ENCODE results near the gene CPVL. TPM values are rescaled to one million over a fixed set of nuclear protein-coding genes. Genes with fewer than 3 reads are reported as not detected.

Gene CPVL
- total RNA-seq, 1 experiment from 2014 or later: 10.3 TPM

DNA sequence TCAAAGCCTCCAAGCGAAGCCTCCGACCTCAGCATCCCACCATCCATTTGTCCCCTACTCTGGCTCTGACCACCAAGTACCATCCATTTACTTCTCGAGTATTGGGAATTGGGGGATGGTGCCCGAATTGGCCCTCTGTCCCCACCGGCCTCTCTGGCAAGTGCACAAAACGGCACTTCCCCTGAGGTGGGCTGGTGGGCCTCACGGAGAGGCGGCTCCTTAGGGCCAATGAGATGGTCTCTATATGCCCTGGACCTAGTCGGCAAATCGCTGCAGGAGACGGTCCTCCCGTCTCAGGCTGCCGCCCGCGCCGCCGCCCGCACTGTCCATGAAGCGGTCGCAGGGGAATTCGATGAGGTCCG, 191.0 kb downstream of the CPVL start (continued):
- TF ChIP-seq, protein P1, sequence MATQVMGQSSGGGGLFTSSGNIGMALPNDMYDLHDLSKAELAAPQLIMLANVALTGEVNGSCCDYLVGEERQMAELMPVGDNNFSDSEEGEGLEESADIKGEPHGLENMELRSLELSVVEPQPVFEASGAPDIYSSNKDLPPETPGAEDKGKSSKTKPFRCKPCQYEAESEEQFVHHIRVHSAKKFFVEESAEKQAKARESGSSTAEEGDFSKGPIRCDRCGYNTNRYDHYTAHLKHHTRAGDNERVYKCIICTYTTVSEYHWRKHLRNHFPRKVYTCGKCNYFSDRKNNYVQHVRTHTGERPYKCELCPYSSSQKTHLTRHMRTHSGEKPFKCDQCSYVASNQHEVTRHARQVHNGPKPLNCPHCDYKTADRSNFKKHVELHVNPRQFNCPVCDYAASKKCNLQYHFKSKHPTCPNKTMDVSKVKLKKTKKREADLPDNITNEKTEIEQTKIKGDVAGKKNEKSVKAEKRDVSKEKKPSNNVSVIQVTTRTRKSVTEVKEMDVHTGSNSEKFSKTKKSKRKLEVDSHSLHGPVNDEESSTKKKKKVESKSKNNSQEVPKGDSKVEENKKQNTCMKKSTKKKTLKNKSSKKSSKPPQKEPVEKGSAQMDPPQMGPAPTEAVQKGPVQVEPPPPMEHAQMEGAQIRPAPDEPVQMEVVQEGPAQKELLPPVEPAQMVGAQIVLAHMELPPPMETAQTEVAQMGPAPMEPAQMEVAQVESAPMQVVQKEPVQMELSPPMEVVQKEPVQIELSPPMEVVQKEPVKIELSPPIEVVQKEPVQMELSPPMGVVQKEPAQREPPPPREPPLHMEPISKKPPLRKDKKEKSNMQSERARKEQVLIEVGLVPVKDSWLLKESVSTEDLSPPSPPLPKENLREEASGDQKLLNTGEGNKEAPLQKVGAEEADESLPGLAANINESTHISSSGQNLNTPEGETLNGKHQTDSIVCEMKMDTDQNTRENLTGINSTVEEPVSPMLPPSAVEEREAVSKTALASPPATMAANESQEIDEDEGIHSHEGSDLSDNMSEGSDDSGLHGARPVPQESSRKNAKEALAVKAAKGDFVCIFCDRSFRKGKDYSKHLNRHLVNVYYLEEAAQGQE (IDR thresholded peaks at IDR 0.05; ENCODE audit: low read depth): no peak
- TF ChIP-seq, protein P2, sequence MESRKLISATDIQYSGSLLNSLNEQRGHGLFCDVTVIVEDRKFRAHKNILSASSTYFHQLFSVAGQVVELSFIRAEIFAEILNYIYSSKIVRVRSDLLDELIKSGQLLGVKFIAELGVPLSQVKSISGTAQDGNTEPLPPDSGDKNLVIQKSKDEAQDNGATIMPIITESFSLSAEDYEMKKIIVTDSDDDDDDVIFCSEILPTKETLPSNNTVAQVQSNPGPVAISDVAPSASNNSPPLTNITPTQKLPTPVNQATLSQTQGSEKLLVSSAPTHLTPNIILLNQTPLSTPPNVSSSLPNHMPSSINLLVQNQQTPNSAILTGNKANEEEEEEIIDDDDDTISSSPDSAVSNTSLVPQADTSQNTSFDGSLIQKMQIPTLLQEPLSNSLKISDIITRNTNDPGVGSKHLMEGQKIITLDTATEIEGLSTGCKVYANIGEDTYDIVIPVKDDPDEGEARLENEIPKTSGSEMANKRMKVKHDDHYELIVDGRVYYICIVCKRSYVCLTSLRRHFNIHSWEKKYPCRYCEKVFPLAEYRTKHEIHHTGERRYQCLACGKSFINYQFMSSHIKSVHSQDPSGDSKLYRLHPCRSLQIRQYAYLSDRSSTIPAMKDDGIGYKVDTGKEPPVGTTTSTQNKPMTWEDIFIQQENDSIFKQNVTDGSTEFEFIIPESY (IDR thresholded peaks at IDR 0.05; ENCODE audit: extremely low read depth, insufficient replicate concordance, low read length): no peak
- TF ChIP-seq EZH2 (IDR thresholded peaks at IDR 0.05): no peak
- TF ChIP-seq ZNF274 (IDR thresholded peaks at IDR 0.05; ENCODE audit: low read depth, low read length): no peak

DNA sequence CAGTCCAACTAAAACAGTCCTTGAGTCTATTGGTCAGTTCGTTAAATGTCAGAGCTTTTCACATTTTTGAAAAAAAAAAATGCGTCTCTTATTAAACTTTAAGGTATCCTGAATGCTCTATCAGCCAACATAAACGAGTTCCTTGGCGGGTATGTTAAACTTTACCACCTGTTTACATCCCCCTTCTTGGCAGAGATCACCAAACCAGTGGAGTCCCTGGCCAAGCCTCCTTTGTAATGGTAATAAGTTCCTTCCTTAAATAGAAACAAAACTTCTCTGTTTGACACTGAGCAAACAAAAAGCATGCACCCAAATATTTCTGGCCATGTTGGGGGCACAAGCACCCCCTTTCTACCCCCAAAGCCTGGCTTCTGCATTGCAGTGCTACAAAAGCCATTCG, 191.4 kb downstream of the CPVL start:
- Histone ChIP-seq H3K79me2 (ENCODE audit: insufficient read depth, low read length) (no peaks in the 10 kb centered on the region), H2AFZ (ENCODE audit: low read depth, low read length, poor library complexity, severe bottlenecking) (no peak overlapping the region), H3K27ac (ENCODE audit: low read depth, low read length) (no peak overlapping the region), H3K9ac (ENCODE audit: low read length) (no peak overlapping the region), H3K4me1 (ENCODE audit: control insufficient read depth in 1 of 2, insufficient read depth in 2 of 2, low read length in 2 of 2) (no peaks in the 10 kb centered on the region), H3K9me2 (ENCODE audit: insufficient read depth) (no peaks in the 10 kb centered on the region), H3K27me3 (ENCODE audit: insufficient read depth, low read length) (no peaks in the 10 kb centered on the region), H4K20me1 (ENCODE audit: insufficient read depth) (no peaks in the 10 kb centered on the region), H3K36me3 (ENCODE audit: control insufficient read depth in 1 of 2, insufficient read depth in 2 of 2, low read length in 2 of 2) (no peaks in the 10 kb centered on the region), H3K9me3 (ENCODE audit: control insufficient read depth in 1 of 2, insufficient read depth in 1 of 2, low read depth in 1 of 2, low read length in 2 of 2) (no peaks in the 10 kb centered on the region), H3K4me3 (replicated peaks in 1 of 2; ENCODE audit: low read depth in 1 of 2, low read length in 2 of 2) (no peak overlapping the region), H3K4me2 (ENCODE audit: low read length) (no peak overlapping the region)
- no TSS peak for BruUV-seq (replicated peaks)
- ChIA-PET POLR2A (no interaction called here), CTCF (no interaction called here), RAD21 (ENCODE audit: low non-redundant PET in 1 of 2, low total read pairs in 2 of 2, uncharacterized antibody in 2 of 2, unreplicated experiment in 2 of 2) (no interaction called here)
- ATAC-seq (no peak), DNase-seq (ENCODE audit: low read depth, low spot score) (no peak)
- intact Hi-C loops (cut with micrococcal nuclease): no loop called here
- no peak for TF ChIP-seq ZNF274 (IDR thresholded peaks at IDR 0.05; ENCODE audit: low read depth, low read length)
- TF ChIP-seq ELF1 (IDR thresholded peaks at IDR 0.05; ENCODE audit: borderline replicate concordance, low read depth): no peak
- TF ChIP-seq SRF (IDR thresholded peaks at IDR 0.05; ENCODE audit: low read depth): no peak
- no peak for TF ChIP-seq RAD21 (IDR thresholded peaks at IDR 0.05; ENCODE audit: low read depth)
- TF ChIP-seq, protein P1 (IDR thresholded peaks at IDR 0.05; ENCODE audit: low read depth): no peak
- no peak for TF ChIP-seq POLR2AphosphoS5 (IDR thresholded peaks at IDR 0.05; ENCODE audit: low read depth, low read length)
- TF ChIP-seq, protein P2 (IDR thresholded peaks at IDR 0.05; ENCODE audit: extremely low read depth, insufficient replicate concordance, low read length): no peak
- TF ChIP-seq POLR2A (IDR thresholded peaks at IDR 0.05; ENCODE audit: borderline replicate concordance, extremely low read depth, insufficient read depth, insufficient read length): no peak
- TF ChIP-seq, protein P3, sequence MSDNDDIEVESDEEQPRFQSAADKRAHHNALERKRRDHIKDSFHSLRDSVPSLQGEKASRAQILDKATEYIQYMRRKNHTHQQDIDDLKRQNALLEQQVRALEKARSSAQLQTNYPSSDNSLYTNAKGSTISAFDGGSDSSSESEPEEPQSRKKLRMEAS (IDR thresholded peaks at IDR 0.05): no peak
- TF ChIP-seq SP1 (IDR thresholded peaks at IDR 0.05; ENCODE audit: low read depth): no peak
- TF ChIP-seq TCF7L2 (IDR thresholded peaks at IDR 0.05; ENCODE audit: borderline replicate concordance, extremely low read depth, insufficient read depth, insufficient read length): no peak
- TF ChIP-seq EGR1 (IDR thresholded peaks at IDR 0.05; ENCODE audit: low read depth): no peak
- TF ChIP-seq EZH2 (IDR thresholded peaks at IDR 0.05): no peak
